ENCODE measurements around the gene CHMP5. TPM values are rescaled to one million over a fixed set of nuclear protein-coding genes. Genes with fewer than 3 reads are reported as not detected.

Gene CHMP5
- total RNA-seq, 3 donors from 2014 or later (not counting 1 experiment from before 2014, with no cell fraction given) = 21.3 to 24.5 (median 24.0) TPM

DNA sequence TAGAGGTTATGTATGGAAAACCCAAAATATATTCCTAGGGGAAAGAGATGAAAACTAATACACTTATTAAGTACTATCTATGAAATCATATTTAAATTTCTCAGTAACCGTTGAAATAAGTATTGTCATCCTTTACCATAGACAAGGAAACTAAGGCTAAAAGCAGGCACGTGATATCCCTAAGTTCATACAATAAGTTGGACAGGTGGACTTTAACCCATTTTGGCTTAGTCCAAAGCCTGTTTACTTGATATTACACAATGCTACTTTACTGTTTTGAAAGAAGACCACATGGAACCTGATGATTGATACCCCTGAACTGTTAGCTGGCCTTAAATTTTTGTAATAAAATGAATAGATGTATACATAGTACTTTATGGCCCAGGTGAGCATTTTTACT is 28.9 kb downstream of the CHMP5 start:
- Mint-ChIP-seq H3K4me1 (peaks cover 66 to 70% of the 10 kb centered on the region in 2 donors), H3K27me3 (ENCODE audit: low read depth in 2 of 2) (peaks cover 0 to 3% of the 10 kb centered on the region in 2 donors), H3K36me3 (peaks cover 29% of the 10 kb centered on the region), H3K27ac (peak overlapping the region; percentile 100), H3K9me3 (no peaks in the 10 kb centered on the region), H3K4me3 (no peak overlapping the region)
- Histone ChIP-seq H3K27ac (ENCODE audit: low read length) (no peak overlapping the region), H3K36me3 (ENCODE audit: control insufficient read depth, insufficient read depth, low read length) (peaks cover 48% of the 10 kb centered on the region), H3K4me1 (ENCODE audit: control insufficient read depth, insufficient read depth, low read length) (peaks cover 49% of the 10 kb centered on the region), H3K9me3 (ENCODE audit: control insufficient read depth, insufficient read depth, low read length) (no peaks in the 10 kb centered on the region), H3K4me3 (ENCODE audit: low read length) (no peak overlapping the region), H3K27me3 (ENCODE audit: control insufficient read depth, insufficient read depth, low read length) (no peaks in the 10 kb centered on the region)
- TF ChIP-seq, protein P1, sequence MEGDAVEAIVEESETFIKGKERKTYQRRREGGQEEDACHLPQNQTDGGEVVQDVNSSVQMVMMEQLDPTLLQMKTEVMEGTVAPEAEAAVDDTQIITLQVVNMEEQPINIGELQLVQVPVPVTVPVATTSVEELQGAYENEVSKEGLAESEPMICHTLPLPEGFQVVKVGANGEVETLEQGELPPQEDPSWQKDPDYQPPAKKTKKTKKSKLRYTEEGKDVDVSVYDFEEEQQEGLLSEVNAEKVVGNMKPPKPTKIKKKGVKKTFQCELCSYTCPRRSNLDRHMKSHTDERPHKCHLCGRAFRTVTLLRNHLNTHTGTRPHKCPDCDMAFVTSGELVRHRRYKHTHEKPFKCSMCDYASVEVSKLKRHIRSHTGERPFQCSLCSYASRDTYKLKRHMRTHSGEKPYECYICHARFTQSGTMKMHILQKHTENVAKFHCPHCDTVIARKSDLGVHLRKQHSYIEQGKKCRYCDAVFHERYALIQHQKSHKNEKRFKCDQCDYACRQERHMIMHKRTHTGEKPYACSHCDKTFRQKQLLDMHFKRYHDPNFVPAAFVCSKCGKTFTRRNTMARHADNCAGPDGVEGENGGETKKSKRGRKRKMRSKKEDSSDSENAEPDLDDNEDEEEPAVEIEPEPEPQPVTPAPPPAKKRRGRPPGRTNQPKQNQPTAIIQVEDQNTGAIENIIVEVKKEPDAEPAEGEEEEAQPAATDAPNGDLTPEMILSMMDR (IDR thresholded peaks at IDR 0.05) = no peak
- DNase-seq (no peak), ATAC-seq (no peak)
- 95% methylated on average over 2 of the region's 2 CpGs for WGBS (ENCODE audit: insufficient coverage)
- intact Hi-C loops (cut with micrococcal nuclease) = loop anchor here (10.0 kb wide), 1 partner anchor 739 kb away; the partner anchor contains the start of genes SMIM27 and TOPORS

DNA sequence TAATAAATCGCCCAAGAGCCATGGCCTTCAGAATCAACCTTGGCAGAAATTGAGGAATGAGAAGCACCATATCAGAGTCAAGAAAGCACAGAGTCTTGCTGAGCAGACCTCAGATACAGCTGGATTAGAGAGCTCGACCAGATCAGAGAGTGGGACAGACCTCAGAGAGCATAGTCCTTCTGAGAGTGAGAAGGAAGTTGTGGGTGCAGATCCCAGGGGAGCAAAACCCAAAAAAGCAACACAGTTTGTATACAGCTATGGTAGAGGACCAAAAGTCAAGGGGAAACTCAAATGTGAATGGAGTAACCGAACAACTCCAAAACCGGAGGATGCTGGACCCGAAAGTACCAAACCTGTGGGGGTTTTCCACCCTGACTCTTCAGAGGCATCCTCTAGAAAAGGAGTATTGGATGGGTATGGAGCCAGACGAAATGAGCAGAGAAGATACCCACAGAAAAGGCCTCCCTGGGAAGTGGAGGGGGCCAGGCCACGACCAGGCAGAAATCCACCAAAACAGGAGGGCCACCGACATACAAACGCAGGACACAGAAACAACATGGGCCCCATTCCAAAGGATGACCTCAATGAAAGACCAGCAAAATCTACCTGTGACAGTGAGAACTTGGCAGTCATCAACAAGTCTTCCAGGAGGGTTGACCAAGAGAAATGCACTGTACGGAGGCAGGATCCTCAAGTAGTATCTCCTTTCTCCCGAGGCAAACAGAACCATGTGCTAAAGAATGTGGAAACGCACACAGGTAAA is 30.0 kb downstream of the CHMP5 start:
- no peak for ATAC-seq
- WGBS (ENCODE audit: insufficient coverage) = 82% methylated on average over 11 of the region's 12 CpGs
- H3K4me3 Mint-ChIP-seq = no peak overlapping the region
- H3K27me3 ChIP-seq (ENCODE audit: control insufficient read depth, insufficient read depth, low read length) = no peaks in the 10 kb centered on the region
- DNase-seq = no peak
- H3K4me3 ChIP-seq (ENCODE audit: low read length) = no peak overlapping the region
- peaks cover 73 to 78% of the 10 kb centered on the region in 2 donors for H3K4me1 Mint-ChIP-seq
- H3K9me3 Mint-ChIP-seq = no peaks in the 10 kb centered on the region
- peaks cover 29% of the 10 kb centered on the region for H3K36me3 Mint-ChIP-seq
- peak overlapping the region; percentile 36 to 100 for H3K27ac Mint-ChIP-seq
- peaks cover 0 to 3% of the 10 kb centered on the region in 2 donors for H3K27me3 Mint-ChIP-seq (ENCODE audit: low read depth in 2 of 2)
- TF ChIP-seq, protein P1 (IDR thresholded peaks at IDR 0.05) = no peak
- peak overlapping the region; percentile 27 for H3K27ac ChIP-seq (ENCODE audit: low read length)
- peaks cover 58% of the 10 kb centered on the region for H3K36me3 ChIP-seq (ENCODE audit: control insufficient read depth, insufficient read depth, low read length)
- intact Hi-C loops (cut with micrococcal nuclease) = loop anchor here (10.0 kb wide), 1 partner anchor 740 kb away; the partner anchor contains the start of genes SMIM27 and TOPORS
- no peaks in the 10 kb centered on the region for H3K9me3 ChIP-seq (ENCODE audit: control insufficient read depth, insufficient read depth, low read length)
- peaks cover 42% of the 10 kb centered on the region for H3K4me1 ChIP-seq (ENCODE audit: control insufficient read depth, insufficient read depth, low read length)

DNA sequence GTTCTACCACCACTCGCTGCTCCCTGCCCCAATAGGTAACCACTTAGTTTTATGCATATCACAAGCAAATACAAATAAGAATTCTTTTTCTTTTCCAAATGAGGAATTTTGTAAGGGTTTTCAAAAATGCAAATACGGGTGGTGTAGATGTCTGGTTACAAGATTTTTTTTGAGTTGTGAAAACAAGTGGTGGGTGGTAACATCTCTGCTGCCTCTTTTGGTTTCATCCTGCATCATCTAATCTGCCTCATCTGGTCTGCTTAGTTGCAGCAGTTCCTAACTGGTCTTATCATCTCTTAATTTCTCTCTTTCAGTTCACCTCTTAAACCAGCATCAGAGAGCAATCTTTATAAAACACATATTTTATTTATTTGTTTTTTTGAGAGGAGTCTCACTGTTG is 30.7 kb downstream of the CHMP5 start:
- Mint-ChIP-seq H3K4me1 (peaks cover 67 to 73% of the 10 kb centered on the region in 2 donors), H3K4me3 (no peak overlapping the region), H3K9me3 (no peaks in the 10 kb centered on the region), H3K27ac (no peak overlapping the region), H3K27me3 (ENCODE audit: low read depth in 2 of 2) (no peaks in the 10 kb centered on the region), H3K36me3 (peaks cover 29% of the 10 kb centered on the region)
- 60% methylated on average over 1 of the region's 2 CpGs for WGBS (ENCODE audit: insufficient coverage)
- intact Hi-C loops (cut with micrococcal nuclease) = loop anchor here (10.0 kb wide), 1 partner anchor 741 kb away; the partner anchor contains the start of genes SMIM27 and TOPORS
- ATAC-seq = no peak
- peak overlapping the region; percentile 45 for H3K27ac ChIP-seq (ENCODE audit: low read length)
- no peak for DNase-seq
- H3K36me3 ChIP-seq (ENCODE audit: control insufficient read depth, insufficient read depth, low read length) = peaks cover 62% of the 10 kb centered on the region
- peaks cover 40% of the 10 kb centered on the region for H3K4me1 ChIP-seq (ENCODE audit: control insufficient read depth, insufficient read depth, low read length)
- TF ChIP-seq, protein P1 (IDR thresholded peaks at IDR 0.05) = no peak
- no peaks in the 10 kb centered on the region for H3K27me3 ChIP-seq (ENCODE audit: control insufficient read depth, insufficient read depth, low read length)
- H3K9me3 ChIP-seq (ENCODE audit: control insufficient read depth, insufficient read depth, low read length) = no peaks in the 10 kb centered on the region
- H3K4me3 ChIP-seq (ENCODE audit: low read length) = no peak overlapping the region
